NCI-H146 (cell line): Measurements from ENCODE around the gene MEF2D.

Experiments used
- DNase-seq: peaks from one replicate; lab custom pipeline; 2025; lab: John Stamatoyannopoulos, UW

Gene MEF2D

GRCh38 chr1:156487862-156488261, 12.7 kb downstream of the MEF2D start:
- no peak for DNase-seq

GRCh38 chr1:156486421-156487344, 13.9 kb downstream of the MEF2D start:
- DNase-seq = no peak

GRCh38 chr1:156485984-156486383, 14.6 kb downstream of the MEF2D start:
- no peak for DNase-seq

DNA sequence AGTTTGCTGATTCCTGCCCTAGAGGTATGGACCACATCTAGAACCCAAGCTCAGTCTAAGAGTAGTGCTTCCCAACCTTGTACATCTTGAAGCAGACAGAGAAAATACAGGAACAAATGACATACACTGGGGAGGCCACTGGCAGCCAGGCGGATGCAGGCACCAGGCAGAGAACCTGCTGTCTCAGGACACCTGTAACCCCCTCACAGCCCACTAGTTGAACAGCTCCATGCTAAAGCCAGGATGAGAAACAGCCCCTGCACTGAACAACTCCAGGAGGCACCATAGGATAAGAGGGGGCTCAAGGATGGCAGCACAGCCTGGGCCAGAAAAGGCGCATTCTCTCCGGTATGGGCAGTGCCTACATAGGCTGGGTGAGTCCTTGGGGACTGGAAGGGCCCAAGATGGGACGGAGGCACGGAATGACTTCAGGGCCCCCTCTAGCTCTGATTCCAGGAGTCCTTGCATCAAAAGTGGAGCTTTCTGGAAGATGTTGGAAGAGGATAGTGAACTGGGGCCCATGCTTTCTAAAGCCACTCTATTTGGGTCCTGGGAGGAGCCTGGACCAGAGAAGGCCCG, 16.0 kb downstream of the MEF2D start:
- no peak for DNase-seq

DNA sequence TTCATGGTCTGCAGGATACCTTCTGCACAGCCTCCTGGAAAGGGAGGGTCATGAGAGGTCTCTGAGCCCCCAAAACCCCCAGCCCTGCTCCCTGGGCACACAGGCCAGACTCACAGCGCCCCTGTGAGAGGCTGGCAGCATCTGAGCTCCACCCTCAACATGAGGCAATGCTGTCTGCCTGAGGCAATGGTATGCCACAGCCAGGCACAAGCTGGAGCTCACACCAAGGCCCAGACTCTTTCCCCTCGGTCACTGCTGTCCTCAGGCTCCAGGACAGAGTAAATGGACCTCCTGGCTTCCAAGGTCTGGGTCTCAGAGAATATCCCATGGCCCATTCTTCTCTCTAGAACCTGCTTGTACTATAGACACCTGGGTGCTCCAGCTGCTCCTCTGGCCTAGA, 17.2 kb downstream of the MEF2D start:
- no peak for DNase-seq

GRCh38 chr1:156482276-156482675, 18.3 kb downstream of the MEF2D start:
- no peak for DNase-seq

- no peak for DNase-seq
Observed at GRCh38 chr1:156481527-156481926, 19.0 kb downstream of the MEF2D start.

DNA sequence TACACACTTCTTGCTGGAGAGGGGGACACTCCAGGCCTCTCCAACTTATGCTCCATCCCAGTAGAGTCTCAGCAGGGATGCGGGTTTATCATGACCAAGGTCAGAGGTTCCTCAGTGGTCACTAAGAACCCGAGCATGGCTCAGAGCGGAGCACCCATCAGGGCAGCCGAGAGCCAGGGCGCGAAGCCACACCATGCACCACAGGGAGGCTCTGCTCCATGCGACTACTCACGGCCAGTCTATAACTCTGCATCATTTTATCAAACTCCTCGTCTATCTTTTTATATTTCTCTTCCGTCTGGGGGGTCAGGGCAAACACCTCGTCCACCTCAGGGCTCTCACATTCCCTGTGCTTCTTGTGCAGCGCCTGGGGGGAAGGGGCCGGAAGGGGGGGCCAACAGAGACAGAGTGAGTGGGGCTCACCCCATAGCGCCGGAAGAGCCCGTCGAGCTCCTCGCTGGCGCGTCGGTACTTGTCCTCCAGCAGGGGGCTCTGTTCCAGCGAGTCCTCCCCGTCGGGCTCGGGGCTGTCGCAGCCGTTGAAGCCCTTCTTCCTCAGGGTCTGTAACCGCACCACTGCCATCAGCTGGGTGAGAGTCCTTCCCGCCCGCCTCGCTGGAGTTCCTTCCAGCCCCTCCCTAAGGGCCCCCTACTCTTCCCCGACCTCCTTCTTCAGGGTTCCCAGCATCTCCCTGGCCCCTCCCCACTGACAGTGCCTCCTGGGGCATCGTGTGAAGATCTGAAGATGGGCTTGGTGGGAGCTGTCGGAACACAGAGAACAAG, 20.0 kb downstream of the MEF2D start:
- peak; percentile 9 for DNase-seq

- DNase-seq = no peak
Observed at GRCh38 chr1:156480016-156480370, 20.6 kb downstream of the MEF2D start.

DNA sequence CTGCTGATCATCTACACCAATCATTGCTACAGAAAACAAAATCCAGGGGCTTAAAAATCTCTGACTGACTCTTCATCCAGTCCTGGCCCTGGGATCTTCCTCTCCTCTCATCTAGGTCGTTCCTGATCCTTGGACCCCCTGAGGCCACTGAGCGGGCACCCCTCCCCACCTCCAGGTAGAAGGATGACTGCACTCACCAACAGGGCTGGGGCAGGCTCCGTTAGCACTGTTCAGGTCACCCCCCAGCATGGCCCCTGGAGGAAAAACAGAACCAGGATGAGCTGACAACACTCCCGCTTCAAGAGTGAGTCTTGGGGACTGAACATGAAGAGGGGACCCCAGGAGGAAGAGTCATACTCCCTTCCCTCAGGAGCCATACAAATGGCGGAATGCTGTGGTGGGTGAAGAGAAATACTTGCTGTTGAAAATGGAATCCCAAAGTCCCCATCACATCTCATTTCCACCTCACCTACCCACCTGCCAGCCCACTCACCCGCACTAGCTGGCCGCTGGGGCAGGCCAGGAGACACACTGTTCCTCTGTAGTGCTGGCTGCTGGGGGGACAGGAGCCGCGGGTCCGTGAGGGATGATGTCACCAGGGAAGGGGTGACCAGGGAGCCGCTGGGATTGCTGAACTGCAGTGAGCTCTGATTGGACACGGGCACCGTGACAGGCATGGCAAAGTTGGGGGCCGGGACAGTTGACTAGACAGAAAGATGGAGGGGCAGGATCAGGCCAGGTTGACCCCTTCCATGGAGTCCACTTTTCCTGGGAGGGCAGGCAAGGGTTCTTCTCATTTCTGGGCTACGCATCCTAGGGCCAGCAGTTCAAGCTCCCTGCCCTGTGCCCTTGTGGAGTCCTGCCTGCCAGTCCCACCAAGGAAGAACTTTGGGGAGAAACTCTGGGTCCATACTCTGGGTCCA, 21.2 kb downstream of the MEF2D start:
- no peak for DNase-seq

- DNase-seq = no peak
Observed at GRCh38 chr1:156478250-156478627, 22.3 kb downstream of the MEF2D start.

- no peak for DNase-seq
Observed at GRCh38 chr1:156477526-156478249, 22.9 kb downstream of the MEF2D start.

DNA sequence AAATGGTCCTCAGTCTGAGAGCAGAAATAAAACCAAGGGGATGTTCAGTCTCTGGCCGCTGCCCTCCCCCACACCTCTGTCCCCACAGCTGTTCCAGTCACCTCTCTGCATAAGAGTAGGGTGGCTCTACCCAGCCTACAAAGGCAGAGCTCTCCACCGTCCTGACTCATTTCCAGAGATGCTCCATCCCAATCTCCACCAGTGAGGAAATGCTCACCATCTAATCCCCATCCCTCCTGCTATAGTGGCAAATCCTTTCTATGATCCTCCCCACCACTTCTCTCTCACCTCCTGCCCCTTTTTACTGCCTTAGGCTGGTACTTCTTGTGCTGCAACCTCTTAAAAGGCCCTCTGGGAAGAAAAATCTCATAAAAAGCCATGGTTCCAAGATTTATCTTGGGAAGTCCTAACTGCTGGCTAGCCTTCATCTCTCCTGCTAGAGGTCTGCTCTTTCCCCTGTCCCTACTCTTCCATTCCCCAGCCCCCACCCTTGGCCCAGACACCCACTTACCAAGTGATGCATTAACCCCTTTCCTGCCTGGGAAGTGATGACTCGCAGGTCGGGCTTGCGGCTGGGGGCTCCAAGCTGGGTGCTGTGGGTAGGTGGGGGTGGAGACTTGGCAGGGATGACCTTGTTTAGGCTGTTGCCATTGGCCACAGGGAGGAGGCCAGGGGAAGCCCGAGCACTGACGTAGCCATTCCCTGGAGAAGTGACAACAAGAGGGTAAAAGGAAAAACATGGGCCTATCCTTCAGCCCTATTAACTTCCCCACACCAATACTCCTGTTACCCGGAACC, 23.9 kb downstream of the MEF2D start:
- no peak for DNase-seq

- no peak for DNase-seq
Observed at GRCh38 chr1:156475568-156476500, 24.7 kb downstream of the MEF2D start.

- DNase-seq = no peak
Observed at GRCh38 chr1:156474966-156475365, 25.6 kb downstream of the MEF2D start.

DNA sequence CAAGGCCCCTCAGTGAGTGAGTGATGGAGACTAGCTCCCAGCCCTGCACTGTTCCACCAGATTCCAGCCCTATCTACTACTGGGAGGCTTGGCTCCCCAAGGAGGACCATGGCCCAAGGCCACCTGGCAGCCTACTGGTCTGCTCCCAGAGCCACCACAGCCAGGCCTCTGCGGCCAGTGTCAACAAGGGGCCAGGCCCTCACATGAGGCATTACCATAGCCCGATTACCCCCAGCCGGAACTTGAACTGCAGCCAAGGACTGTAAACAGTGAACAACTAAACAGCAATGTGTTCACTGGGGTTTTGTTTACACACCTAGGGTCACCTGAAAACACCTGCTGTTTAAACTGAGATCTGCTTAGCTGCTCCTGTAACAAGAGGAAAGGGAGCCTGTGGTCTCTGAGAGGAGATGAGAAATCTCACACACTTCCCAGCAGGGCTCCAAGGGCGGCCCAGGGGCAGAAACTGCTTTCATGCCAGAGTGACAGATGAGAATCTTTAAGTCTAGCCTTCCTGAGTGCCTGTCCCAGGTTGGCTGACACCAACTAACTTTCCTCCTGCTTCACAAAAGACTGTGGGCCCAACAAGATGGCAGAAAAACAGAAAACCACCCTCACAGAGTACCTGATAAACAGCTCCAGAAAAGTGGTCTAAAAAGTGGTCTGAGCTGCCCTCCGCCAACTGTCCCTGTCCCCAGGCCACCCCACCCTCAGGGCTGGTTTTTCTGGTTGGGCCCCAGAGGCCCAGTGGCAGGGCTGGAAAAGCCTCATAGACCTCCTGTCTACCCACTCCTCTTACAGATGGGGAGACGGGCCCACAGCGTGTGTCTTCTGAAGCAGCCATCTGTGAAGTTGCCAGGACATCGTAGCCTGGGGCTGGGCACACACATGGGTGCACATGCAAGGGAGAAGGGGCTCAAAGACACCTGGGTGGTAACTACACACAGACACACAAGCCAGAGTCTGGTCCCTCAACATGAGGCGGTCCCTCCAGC, 28.8 kb downstream of the MEF2D start:
- peak; percentile 99 for DNase-seq

- DNase-seq = no peak
Observed at GRCh38 chr1:156470473-156470872, 30.1 kb downstream of the MEF2D start.
